Spleen (tissue), 7 donors: ENCODE results near the gene TIMM10.

Experiments used
- POLR2A ChIP-seq, 3 donors: fragments of 450-650 bp; IDR thresholded peaks; one replicate each; pipeline ENCODE4 v1.5.1; 2017; ENCODE audit warnings: antibody characterized with exemption in 3 of 3, mild to moderate bottlenecking in 1 of 3
- TF ChIP-seq, protein P1 (sequence below), 11 experiments: fragments of 200-600 bp in 7 of 11; fragments of 450-650 bp in 4 of 11; sonication (generic) in 4 of 11; IDR thresholded peaks in 8 of 11; conservative IDR thresholded peaks in 3 of 11; 1 replicate in 7 of 11; 2 replicates in 4 of 11; pipeline versions ENCODE4 v1.4.0 to v1.8.0; 2016 to 2021; ENCODE audit warnings: antibody characterized with exemption in 11 of 11, inconsistent platforms in 4 of 11, mild to moderate bottlenecking in 1 of 11
- donor health status: DM: no; HTN: no; CAD: no; lungs with moderate emphysema.
- donor health status: DM: no; HTN: no; CAD: no.
- donor health status: DM: no; HTN: no; CAD: no.

DNA sequence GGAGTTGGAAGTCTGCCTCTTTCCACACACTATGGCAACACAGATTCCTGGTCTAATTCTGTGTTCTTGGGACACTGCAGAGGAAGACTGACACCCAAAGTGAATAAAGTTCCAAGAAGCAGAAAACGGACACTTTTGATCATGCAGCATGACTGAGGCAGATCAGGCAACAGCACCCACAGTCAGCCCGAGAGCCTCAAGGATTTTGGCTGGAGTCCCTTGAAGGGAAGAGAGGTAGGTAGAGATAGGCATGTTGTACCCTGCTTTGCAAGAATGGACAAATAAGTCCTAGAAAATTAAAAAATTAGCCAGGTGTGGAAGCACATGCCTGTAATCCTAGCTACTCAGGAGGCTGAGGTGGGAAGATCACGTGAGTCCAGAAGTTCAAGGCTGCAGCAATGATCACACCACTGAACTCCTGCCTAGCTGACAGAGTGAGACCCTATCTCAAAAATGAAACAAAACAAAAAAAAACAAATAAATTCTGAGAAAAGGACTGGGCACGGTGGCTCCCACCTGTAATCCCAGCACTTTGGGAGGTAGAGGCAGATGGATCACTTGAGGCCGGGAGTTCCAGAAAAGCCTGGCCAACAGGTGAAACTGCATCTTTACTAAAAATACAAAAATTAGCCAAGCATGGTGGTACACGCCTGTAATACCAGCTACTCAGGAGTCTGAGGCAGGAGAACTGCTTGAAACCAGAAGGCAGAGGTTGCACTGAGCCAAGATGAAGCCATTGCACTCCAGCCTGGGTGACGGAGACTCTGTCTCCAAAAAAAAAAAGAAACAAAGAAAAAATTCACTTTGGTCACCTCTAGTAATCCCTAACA is 22.0 kb downstream of the TIMM10 start:
- no peak for TF ChIP-seq POLR2A (IDR thresholded peaks at IDR 0.05)
- TF ChIP-seq, protein P1, sequence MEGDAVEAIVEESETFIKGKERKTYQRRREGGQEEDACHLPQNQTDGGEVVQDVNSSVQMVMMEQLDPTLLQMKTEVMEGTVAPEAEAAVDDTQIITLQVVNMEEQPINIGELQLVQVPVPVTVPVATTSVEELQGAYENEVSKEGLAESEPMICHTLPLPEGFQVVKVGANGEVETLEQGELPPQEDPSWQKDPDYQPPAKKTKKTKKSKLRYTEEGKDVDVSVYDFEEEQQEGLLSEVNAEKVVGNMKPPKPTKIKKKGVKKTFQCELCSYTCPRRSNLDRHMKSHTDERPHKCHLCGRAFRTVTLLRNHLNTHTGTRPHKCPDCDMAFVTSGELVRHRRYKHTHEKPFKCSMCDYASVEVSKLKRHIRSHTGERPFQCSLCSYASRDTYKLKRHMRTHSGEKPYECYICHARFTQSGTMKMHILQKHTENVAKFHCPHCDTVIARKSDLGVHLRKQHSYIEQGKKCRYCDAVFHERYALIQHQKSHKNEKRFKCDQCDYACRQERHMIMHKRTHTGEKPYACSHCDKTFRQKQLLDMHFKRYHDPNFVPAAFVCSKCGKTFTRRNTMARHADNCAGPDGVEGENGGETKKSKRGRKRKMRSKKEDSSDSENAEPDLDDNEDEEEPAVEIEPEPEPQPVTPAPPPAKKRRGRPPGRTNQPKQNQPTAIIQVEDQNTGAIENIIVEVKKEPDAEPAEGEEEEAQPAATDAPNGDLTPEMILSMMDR (IDR thresholded peaks at IDR 0.05 in 8 of 11, conservative IDR thresholded peaks at IDR 0.05 in 3 of 11): no peak
